HCT116 (cell line): ENCODE measurements around the gene SMARCA4. TPM values are rescaled to one million over a fixed set of nuclear protein-coding genes. Genes with fewer than 3 reads are reported as not detected.
"Not testable (repeated sequence)": the region's sequence is repeated elsewhere in the genome, so short reads cannot be mapped to it uniquely, and the experiment has no call there.

Experiments used
- ATAC-seq: fragments of 200-7000 bp; cut with Tn5 transposase; 2 replicates; pipeline ENCODE4 v1.9.1; 2020; ENCODE audit warnings: mild to moderate bottlenecking, moderate library complexity
- BruUV-seq: library from RNA; stranded (reverse); fragments of 400-500 nt; replicated peaks from 2 replicates; lab custom pipeline; 2021; lab: Mats Ljungman, UMichigan
- CTCF ChIA-PET: fragments of 300-600 bp; sonication (Branson Sonifier 250); formaldehyde crosslinking; loops from one replicate; lab custom pipeline; 2021; ENCODE audit warnings: antibody characterized with exemption; lab: Charles Lee
- POLR2A ChIA-PET: fragments of 300-600, 350-600 bp; sonication (Branson Sonifier 250); formaldehyde crosslinking; loops from one replicate; lab custom pipeline; 2021; ENCODE audit warnings: antibody characterized with exemption; lab: Charles Lee
- RAD21 ChIA-PET, 2 experiments: fragments of 300-600 bp; sonication (Branson Sonifier 250); formaldehyde crosslinking; loops; one replicate each; lab custom pipeline; 2023; ENCODE audit warnings: low total read pairs in 2 of 2; ENCODE audit not compliant: uncharacterized antibody in 2 of 2, unreplicated experiment in 2 of 2, low non-redundant PET in 1 of 2; lab: Charles Lee
- DNase-seq: peaks from one replicate; pipeline ENCODE4 v3.0.0-alpha.2; 2010; ENCODE audit warnings: low read depth, low spot score
- H2AFZ ChIP-seq: fragments of 200-600 bp; shearing (Covaris generic), sonication (generic); 2 replicates; pipeline ENCODE4 v1.6.1; 2017; ENCODE audit warnings: low read depth, mixed run types, mixed read lengths, antibody characterized with exemption, low read length; ENCODE audit not compliant: poor library complexity, severe bottlenecking
- H3K27ac ChIP-seq: 2 replicates; pipeline ENCODE4 v1.5.1; 2012; ENCODE audit warnings: low read depth, low read length
- H3K27me3 ChIP-seq: fragments of 200-600 bp; sonication (generic); 2 replicates; pipeline ENCODE4 v1.6.1; 2016; ENCODE audit warnings: mixed run types, low read length, mixed read lengths; ENCODE audit not compliant: insufficient read depth
- H3K36me3 ChIP-seq, 2 experiments: fragments of 200-500 bp in 1 of 2; fragments of 200-600 bp in 1 of 2; sonication (Bioruptor generic) in 1 of 2; sonication (generic) in 1 of 2; 2 replicates each; pipeline versions ENCODE4 v1.5.1 to v1.6.1; 2014 to 2016; ENCODE audit warnings: low read length in 2 of 2, inconsistent platforms in 1 of 2, mixed read lengths in 1 of 2, mixed run types in 1 of 2; ENCODE audit not compliant: insufficient read depth in 2 of 2, control insufficient read depth in 1 of 2
- H3K4me1 ChIP-seq, 2 experiments: fragments of 200-600 bp in 1 of 2; sonication (generic) in 1 of 2; 2 replicates each; pipeline versions ENCODE4 v1.5.1 to v1.6.1; 2012 to 2017; ENCODE audit warnings: low read length in 2 of 2, inconsistent platforms in 1 of 2, mild to moderate bottlenecking in 1 of 2, mixed read lengths in 1 of 2, mixed run types in 1 of 2, moderate library complexity in 1 of 2; ENCODE audit not compliant: insufficient read depth in 2 of 2, control insufficient read depth in 1 of 2
- H3K4me2 ChIP-seq: fragments of 200-600 bp; sonication (generic); 2 replicates; pipeline ENCODE4 v1.6.1; 2017; ENCODE audit warnings: mixed run types, low read length, mixed read lengths
- H3K4me3 ChIP-seq, 2 experiments: fragments of 200-600 bp in 1 of 2; sonication (generic) in 1 of 2; replicated peaks in 1 of 2; 2 replicates each; pipeline ENCODE4 v1.5.1; 2011 to 2016; ENCODE audit warnings: low read length in 2 of 2, control low read depth in 1 of 2, low read depth in 1 of 2, mild to moderate bottlenecking in 1 of 2, mixed read lengths in 1 of 2, mixed run types in 1 of 2
- H3K79me2 ChIP-seq: fragments of 200-600 bp; sonication (generic); 2 replicates; pipeline ENCODE4 v1.6.1; 2017; ENCODE audit warnings: mild to moderate bottlenecking, mixed run types, low read length, moderate library complexity, mixed read lengths; ENCODE audit not compliant: insufficient read depth
- H3K9ac ChIP-seq: fragments of 200-600 bp; sonication (generic); 2 replicates; pipeline ENCODE4 v1.6.1; 2016; ENCODE audit warnings: low read length, mixed read lengths
- H3K9me2 ChIP-seq: fragments of 200-600 bp; sonication (generic), shearing (Covaris generic); 2 replicates; pipeline ENCODE4 v1.6.1; 2017; ENCODE audit warnings: mixed run types, mild to moderate bottlenecking, moderate library complexity; ENCODE audit not compliant: insufficient read depth
- H3K9me3 ChIP-seq, 2 experiments: fragments of 200-500 bp in 1 of 2; fragments of 200-600 bp in 1 of 2; sonication (Bioruptor generic) in 1 of 2; sonication (generic) in 1 of 2; 2 replicates each; pipeline ENCODE4 v1.6.1; 2014 to 2017; ENCODE audit warnings: low read length in 2 of 2, mixed read lengths in 2 of 2, inconsistent platforms in 1 of 2, low read depth in 1 of 2, mild to moderate bottlenecking in 1 of 2, mixed run types in 1 of 2, moderate library complexity in 1 of 2; ENCODE audit not compliant: control insufficient read depth in 1 of 2, insufficient read depth in 1 of 2
- H4K20me1 ChIP-seq: fragments of 200-600 bp; sonication (generic), shearing (Covaris generic); 2 replicates; pipeline ENCODE4 v1.6.1; 2017; ENCODE audit warnings: mixed run types, mild to moderate bottlenecking, moderate library complexity; ENCODE audit not compliant: insufficient read depth
- intact Hi-C: fragments of 100-400 bp; cut with micrococcal nuclease; formaldehyde crosslinking; loops from 2 replicates; pipeline ENCODE4 v1.10.0; 2022
- total RNA-seq: library from RNA; stranded (reverse); gene quantifications from one replicate; pipeline ENCODE4 v1.2.1, GENCODE V29; 2021; ENCODE audit not compliant: unreplicated experiment
- TF ChIP-seq, protein P1 (sequence below), 3 experiments: fragments of 200-600 bp in 1 of 3; sonication (generic) in 1 of 3; IDR thresholded peaks in 2 of 3; conservative IDR thresholded peaks in 1 of 3; 2 replicates each; pipeline ENCODE4 v1.5.1; 2012 to 2017; ENCODE audit warnings: low read depth in 2 of 3, low read length in 2 of 3, antibody characterized with exemption in 1 of 3, borderline replicate concordance in 1 of 3, control low read depth in 1 of 3, mild to moderate bottlenecking in 1 of 3, mixed read lengths in 1 of 3, mixed run types in 1 of 3, moderate library complexity in 1 of 3; ENCODE audit not compliant: insufficient read depth in 1 of 3

Gene SMARCA4
- total RNA-seq, 1 experiment from 2014 or later, result 116 TPM

DNA sequence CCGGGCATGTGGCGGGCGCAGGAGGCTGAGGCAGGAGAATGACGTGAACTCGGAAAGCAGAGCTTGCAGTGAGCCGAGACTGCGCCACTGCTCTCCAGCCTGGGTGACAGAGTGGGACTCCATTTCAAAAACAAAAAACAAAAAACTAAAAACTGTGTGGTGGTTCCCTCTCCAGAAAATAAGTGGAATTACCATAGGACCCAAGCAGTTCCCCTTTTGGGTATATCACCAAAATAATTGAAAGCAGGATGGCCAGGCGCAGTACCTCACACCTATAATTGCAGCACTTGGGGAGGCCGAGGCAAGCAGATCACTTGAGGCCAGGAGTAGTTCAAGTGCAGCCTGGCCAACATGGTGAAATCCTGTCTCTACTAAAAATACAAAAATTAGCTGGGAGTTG lies 112.7 kb downstream of the SMARCA4 start:
- ChIA-PET POLR2A (no interaction called here), RAD21 (no interaction called here), CTCF (no interaction called here)
- H3K4me2 ChIP-seq, result no peak overlapping the region
- no peaks in the 10 kb centered on the region for H3K9me2 ChIP-seq
- no TSS peak for BruUV-seq
- H4K20me1 ChIP-seq, result no peaks in the 10 kb centered on the region
- no peaks in the 10 kb centered on the region; a peak in 1 of 4 replicates for H3K36me3 ChIP-seq
- TF ChIP-seq, protein P1, sequence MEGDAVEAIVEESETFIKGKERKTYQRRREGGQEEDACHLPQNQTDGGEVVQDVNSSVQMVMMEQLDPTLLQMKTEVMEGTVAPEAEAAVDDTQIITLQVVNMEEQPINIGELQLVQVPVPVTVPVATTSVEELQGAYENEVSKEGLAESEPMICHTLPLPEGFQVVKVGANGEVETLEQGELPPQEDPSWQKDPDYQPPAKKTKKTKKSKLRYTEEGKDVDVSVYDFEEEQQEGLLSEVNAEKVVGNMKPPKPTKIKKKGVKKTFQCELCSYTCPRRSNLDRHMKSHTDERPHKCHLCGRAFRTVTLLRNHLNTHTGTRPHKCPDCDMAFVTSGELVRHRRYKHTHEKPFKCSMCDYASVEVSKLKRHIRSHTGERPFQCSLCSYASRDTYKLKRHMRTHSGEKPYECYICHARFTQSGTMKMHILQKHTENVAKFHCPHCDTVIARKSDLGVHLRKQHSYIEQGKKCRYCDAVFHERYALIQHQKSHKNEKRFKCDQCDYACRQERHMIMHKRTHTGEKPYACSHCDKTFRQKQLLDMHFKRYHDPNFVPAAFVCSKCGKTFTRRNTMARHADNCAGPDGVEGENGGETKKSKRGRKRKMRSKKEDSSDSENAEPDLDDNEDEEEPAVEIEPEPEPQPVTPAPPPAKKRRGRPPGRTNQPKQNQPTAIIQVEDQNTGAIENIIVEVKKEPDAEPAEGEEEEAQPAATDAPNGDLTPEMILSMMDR (IDR thresholded peaks at IDR 0.05 in 2 of 3, conservative IDR thresholded peaks at IDR 0.05 in 1 of 3; ENCODE audit: borderline replicate concordance in 1 of 3, insufficient read depth in 1 of 3, low read depth in 2 of 3, low read length in 2 of 3), result no peak
- ATAC-seq, result no peak
- intact Hi-C loops, result no loop called here
- H3K27ac ChIP-seq, result no peak overlapping the region
- H3K4me3 ChIP-seq, result no peak overlapping the region
- H3K4me1 ChIP-seq, result 0 out of 4 replicates have a peak, but pooled peaks cover 0 to 3% of the 10 kb centered on the region in 2 experiments
- no peaks in the 10 kb centered on the region for H3K79me2 ChIP-seq
- DNase-seq, result no peak
- no peak overlapping the region for H2AFZ ChIP-seq
- H3K9ac ChIP-seq, result no peak overlapping the region
- no peaks in the 10 kb centered on the region for H3K27me3 ChIP-seq
- no peaks in the 10 kb centered on the region for H3K9me3 ChIP-seq

DNA sequence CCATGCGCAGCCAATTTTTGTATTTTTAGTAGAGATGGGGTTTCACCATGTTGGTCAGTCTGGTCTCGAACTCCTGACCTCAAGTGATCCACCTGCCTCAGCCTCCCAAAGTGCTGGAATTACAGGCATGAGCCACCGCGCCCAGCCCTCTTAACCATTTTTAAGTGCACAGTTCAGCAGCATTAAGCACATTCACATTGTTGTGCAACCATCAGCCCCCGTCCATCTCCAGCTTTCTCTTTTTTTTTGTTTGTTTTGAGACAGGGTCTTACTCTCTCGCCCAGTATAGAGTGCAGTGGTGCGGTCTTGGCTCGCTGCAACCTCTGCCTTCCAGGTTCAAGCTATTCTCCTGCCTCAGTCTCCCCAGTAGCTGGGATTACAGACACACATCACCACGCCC lies 116.0 kb downstream of the SMARCA4 start:
- BruUV-seq, H3K27ac ChIP-seq, H3K79me2 ChIP-seq, H3K4me3 ChIP-seq, H3K9me2 ChIP-seq, ATAC-seq, CTCF ChIA-PET, H3K27me3 ChIP-seq, H3K4me2 ChIP-seq, H3K9me3 ChIP-seq, H3K9ac ChIP-seq, intact Hi-C loops, H3K36me3 ChIP-seq, DNase-seq, POLR2A ChIA-PET, H2AFZ ChIP-seq, H4K20me1 ChIP-seq, RAD21 ChIA-PET, H3K4me1 ChIP-seq: not testable (repeated sequence)
